HG03103 (cell line): ENCODE results near the gene APP.

ENCODE experiments used
- ATAC-seq: cut with Tn5 transposase; IDR thresholded peaks from one replicate; pipeline ENCODE4 v1.9.1; 2021; ENCODE audit warnings: low read depth; ENCODE audit not compliant: unreplicated experiment

Gene APP

GRCh38 chr21:25887646-25888306 is 282.8 kb downstream of the APP start:
- ATAC-seq, result no peak

GRCh38 chr21:25887166-25887565 is 283.4 kb downstream of the APP start:
- ATAC-seq, result no peak

- no peak for ATAC-seq
Measured at GRCh38 chr21:25885880-25886279, 284.7 kb downstream of the APP start.

DNA sequence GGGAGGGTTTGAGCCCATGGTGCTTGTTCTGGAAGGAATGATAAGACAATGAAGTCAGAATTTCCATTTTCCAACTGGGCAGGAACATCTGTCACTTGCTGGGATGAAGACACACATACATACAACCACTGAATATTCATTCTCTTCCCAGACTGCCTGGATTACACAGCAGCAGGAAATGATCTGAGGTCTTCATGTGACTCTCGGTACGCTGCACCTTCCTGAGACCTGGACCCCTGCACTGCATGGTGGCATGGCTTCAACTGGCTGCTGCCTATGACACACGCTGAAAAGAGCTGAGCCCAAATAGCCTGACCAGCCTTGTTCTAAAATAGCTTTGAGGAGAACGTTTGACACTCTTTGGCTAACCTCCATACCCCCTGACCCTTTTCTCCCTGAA is 285.2 kb downstream of the APP start:
- ATAC-seq, result no peak

DNA sequence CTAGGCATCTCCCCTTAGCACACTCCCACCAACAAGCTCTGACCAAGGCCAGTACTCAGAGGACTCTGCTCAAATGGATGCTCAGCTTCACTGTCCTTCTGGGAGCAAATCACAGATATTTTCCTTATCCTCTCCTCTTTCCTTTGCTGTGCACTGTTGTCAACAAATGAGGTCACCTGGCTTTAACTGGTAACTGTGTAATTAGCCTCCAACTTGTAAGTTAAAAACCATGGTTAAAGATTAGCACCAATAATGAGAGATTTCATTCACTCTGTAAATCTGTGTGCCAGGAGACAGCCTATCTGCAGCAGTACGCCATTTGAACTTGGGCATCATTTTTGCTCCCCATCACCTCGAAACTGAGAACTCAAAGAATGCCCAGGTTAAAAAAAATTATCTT is 286.3 kb downstream of the APP start:
- no peak for ATAC-seq

DNA sequence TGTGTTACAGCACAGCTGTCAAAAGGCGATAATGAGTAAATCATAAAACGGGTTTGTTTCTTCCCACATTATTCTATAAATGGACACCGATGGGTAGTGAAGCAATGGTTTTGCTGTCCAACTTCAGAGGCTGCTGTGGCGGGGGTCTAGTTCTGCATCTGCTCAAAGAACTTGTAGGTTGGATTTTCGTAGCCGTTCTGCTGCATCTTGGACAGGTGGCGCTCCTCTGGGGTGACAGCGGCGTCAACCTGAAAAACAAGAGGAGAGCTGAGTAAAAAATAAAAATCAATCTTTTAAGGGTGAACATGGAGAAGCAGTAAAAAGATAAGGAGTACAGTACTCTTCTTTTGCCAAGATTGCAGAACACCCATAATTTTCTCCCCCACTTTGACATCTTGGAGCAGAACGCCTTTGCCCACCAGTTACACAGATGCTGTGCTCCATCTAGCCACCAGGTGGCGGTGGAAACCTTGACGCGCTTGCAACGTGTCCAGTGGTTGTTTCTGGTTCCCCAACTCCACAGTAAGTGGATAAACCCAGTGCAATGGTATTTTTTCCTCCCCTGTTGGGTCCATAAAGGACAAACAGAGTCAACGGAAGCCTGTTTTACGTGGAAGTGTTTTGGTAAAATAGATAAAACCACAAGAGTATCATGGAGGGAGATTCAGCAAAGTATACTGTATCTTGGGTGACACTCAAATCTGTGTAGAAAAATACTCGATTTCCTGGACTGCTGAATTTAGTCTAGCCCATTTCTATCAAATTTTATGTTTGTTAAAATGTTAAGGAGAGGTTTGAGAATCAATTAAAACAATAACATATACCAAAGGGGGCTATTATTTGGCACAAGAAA is 288.8 kb downstream of the APP start:
- peak; percentile 86 for ATAC-seq

DNA sequence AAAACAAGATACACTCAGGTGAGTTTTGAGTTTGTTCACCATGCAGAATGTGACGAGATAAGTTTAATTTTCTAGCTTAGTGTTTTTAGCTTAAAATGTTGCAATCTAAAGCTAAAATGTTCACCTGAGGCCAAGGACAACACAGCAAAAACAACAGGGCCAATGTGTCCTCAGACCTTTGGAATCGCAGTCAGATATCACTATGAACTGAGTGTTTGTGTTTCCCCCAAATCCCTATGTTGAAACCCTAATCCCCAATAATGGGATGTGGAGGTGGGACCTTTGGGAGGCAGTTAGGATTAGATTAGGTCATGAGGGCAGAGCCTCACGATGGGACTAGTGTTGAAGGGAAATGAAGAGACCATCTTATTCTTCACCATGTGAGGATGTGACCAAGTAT is 291.4 kb downstream of the APP start:
- no peak for ATAC-seq

- no peak for ATAC-seq
Measured at GRCh38 chr21:25878344-25878743, 292.2 kb downstream of the APP start.

- no peak for ATAC-seq
Measured at GRCh38 chr21:25872271-25872670, 298.3 kb downstream of the APP start.

GRCh38 chr21:25871566-25871965 is 299.0 kb downstream of the APP start:
- no peak for ATAC-seq

DNA sequence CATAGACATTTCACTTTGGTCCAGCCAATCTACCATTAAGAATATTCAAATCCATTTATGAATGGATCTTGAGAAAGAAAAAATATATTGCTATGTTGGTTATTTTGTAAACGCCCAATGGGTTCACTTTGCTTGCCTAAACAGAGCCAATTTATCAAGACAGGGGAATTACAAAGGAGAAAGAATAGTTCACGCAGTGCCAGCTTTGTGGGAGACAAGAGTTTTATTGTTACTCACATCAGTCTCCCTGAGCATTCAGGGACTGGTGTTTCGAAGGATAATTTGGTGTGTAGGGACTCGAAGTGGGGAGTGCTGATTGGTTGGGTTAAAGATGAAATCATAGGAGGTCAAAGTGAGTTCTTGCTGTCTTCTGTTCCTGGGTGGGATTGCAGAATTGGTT is 300.5 kb downstream of the APP start:
- no peak for ATAC-seq

- no peak for ATAC-seq
Measured at GRCh38 chr21:25867061-25867460, 303.5 kb downstream of the APP start.

DNA sequence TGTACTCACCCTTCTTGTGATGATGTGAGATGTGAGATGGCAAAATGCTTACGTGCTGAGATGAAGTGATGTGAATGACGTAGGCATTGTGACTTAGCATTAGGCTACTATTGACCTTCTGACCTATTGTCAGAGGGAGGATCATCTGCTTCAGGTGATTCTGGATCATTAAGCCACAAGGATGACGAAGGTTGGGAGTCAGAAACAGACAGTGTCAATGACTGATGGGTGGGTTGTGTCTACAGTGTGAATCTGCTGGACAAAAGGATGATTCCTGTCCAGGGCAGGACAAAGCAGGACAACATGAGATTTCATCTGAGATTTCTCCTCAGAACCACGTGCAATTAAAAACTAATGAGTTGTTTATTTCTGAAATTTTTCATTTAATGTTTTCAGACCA is 306.8 kb downstream of the APP start:
- ATAC-seq, result no peak

GRCh38 chr21:25863031-25863430 is 307.5 kb downstream of the APP start:
- no peak for ATAC-seq

- ATAC-seq, result peak; percentile 64
Measured at GRCh38 chr21:25862596-25862995, 308.0 kb downstream of the APP start.

DNA sequence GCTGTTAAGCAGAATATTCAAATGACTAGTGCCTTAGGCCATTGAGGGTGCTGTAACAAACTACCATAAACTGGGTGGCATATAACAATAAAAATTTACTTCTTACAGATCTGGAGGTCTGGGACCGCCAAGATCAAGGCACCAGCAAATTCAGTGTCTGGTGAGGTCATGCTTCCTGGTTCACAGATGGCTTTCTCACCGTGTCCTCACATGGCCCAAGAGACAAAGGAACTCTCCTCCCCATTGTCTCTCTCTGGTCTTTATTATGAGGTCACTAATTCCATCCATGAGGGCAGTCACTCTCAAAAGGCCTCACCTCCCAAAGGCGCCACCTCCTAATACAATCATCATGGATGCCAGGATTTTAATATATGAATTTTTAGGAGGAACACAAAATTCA is 308.5 kb downstream of the APP start:
- no peak for ATAC-seq

DNA sequence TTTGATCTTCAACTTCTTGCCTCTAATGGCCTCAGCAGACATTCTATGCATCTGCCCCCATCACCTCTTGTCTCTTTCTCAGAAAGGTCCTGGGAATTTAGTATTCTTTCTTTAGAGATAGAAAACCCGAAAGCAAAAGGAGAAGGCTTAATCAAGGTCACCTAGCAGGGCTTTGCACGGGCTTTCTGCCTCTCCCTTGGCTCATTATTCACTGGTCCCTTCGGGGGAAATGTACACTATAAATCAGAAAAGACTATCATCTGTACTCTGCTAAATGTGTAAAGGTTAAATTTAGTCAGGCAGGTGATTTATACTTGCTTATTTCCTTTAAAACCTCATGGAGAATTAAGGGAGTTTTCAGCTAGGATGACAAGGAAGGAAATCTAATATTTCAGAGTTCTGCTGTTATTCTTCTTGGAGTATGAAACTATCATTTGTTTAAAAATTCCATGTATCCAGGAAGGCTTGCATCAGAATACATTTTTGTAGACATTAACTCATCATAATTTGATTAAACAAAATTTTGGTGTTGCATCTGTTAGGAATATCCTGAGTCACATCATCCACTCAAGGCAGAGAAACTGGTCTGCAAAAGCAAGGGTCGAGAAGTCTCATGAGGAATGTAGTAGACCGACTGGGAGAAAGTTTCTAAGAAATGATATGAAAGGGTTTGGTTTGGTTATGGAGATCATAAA is 311.2 kb downstream of the APP start:
- no peak for ATAC-seq

DNA sequence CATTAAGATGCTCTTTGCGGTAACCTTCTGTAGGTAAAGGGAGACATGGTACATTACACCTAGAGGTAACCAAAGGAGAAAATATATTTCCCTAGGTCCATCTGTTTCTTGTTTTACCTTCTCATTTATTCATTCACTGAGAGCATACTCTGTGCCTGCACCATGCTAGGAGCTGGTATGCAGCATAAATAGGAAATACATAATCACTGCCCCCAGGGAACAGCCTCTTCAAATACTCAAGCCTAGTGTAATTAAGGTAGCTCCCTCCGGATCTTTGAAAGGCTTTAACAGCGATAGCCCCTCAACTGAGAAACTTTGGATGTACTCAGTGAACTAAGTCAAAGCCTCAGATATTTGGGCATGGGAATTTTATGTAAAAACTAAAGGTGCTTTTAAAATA is 312.2 kb downstream of the APP start:
- ATAC-seq, result no peak

- ATAC-seq, result no peak
Measured at GRCh38 chr21:25857308-25858074, 313.1 kb downstream of the APP start.

GRCh38 chr21:25855576-25855975 is 315.0 kb downstream of the APP start:
- no peak for ATAC-seq
